ENCODE data around the gene CENPH. TPM values are rescaled to one million over a fixed set of nuclear protein-coding genes. Genes with fewer than 3 reads are reported as not detected.

Gene CENPH
- total RNA-seq, 4 donors from 2014 or later, result 1.3 to 12.4 (median 5.3) TPM; not detected in 1

DNA sequence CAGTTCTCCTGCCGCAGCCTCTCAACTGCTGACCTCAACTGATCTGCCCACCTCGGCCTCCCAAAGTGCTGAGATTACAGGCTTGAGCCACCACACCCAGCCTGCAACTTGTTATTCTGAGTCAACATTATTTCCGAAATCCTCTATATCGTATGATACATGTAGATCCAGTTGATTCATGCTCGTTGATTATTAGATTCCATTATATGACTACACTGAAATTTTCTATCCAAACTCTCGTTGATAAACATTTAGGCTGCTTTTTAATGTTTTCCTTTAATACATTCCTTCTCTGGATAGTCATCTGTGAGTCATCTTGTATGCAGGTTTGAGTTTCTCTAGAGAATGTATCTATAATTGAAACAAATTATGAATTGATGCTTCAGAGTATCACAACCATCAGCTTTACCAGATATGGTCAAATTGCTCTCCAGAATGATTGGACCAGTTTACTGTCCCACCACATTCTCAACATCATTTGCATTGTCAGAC, 49.4 kb downstream of the CENPH start:
- TF ChIP-seq, protein P1, sequence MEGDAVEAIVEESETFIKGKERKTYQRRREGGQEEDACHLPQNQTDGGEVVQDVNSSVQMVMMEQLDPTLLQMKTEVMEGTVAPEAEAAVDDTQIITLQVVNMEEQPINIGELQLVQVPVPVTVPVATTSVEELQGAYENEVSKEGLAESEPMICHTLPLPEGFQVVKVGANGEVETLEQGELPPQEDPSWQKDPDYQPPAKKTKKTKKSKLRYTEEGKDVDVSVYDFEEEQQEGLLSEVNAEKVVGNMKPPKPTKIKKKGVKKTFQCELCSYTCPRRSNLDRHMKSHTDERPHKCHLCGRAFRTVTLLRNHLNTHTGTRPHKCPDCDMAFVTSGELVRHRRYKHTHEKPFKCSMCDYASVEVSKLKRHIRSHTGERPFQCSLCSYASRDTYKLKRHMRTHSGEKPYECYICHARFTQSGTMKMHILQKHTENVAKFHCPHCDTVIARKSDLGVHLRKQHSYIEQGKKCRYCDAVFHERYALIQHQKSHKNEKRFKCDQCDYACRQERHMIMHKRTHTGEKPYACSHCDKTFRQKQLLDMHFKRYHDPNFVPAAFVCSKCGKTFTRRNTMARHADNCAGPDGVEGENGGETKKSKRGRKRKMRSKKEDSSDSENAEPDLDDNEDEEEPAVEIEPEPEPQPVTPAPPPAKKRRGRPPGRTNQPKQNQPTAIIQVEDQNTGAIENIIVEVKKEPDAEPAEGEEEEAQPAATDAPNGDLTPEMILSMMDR (IDR thresholded peaks at IDR 0.05), result no peak
- TF ChIP-seq POLR2A (IDR thresholded peaks at IDR 0.05), result no peak
- intact Hi-C loops (cut with DNase I; ENCODE audit: low total_unique reads), result no loop called here
- Histone ChIP-seq H3K4me1 (peaks cover 0 to 13% of the 10 kb centered on the region in 2 donors), H3K36me3 (no peaks in the 10 kb centered on the region), H3K27ac (no peak overlapping the region), H3K27me3 (no peaks in the 10 kb centered on the region), H3K9me3 (no peaks in the 10 kb centered on the region), H3K4me3 (no peak overlapping the region)
- no peak for DNase-seq

DNA sequence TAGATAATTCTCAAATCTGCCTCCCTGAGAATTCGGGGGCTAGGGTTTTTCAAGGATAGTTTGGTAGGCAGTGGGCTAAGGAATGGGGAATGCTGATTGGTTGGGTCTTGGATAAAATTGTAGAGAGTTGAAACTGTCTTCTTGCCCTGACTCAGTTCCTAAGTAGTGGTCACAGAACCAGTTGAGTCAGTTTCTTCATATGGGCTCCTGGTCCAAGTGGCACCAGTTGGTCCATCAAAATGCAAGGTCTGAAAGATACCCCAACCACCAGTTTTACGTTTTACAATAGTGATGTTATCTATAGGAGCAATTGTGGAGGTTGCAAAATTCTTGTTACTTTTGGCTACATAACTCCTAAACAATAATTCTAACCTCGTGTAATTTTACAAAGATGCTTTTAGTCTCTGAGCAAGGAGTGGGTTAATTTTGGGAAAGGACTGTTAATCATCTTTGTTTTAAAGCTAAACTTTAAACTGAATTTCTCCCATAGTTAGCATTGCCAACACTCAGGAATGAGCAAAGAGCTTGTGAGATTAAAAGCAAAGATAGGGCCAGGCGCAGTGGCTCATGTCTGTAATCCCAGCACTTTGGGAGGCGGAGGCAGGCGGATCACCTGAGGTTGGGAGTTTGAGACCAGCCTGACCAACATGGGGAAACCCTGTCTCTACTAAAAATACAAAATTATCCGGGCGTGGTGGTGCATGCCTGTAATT, 53.0 kb downstream of the CENPH start:
- Histone ChIP-seq H3K4me3 (no peak overlapping the region), H3K36me3 (no peaks in the 10 kb centered on the region), H3K9me3 (no peaks in the 10 kb centered on the region), H3K27ac (no peak overlapping the region), H3K4me1 (no peaks in the 10 kb centered on the region), H3K27me3 (no peaks in the 10 kb centered on the region)
- DNase-seq, result no peak
- intact Hi-C loops (cut with DNase I; ENCODE audit: low total_unique reads), result no loop called here
- TF ChIP-seq, protein P1 (IDR thresholded peaks at IDR 0.05), result no peak
- TF ChIP-seq POLR2A (IDR thresholded peaks at IDR 0.05), result no peak

GRCh38 chr5:69245031-69245430, 55.6 kb downstream of the CENPH start:
- no peak for TF ChIP-seq POLR2A (IDR thresholded peaks at IDR 0.05)
- TF ChIP-seq, protein P1 (IDR thresholded peaks at IDR 0.05), result no peak
- no peaks in the 10 kb centered on the region for H3K4me1 ChIP-seq
- no peak for DNase-seq
- no peak overlapping the region for H3K4me3 ChIP-seq
- no peak overlapping the region for H3K27ac ChIP-seq
- H3K27me3 ChIP-seq, result no peaks in the 10 kb centered on the region
- no peaks in the 10 kb centered on the region for H3K9me3 ChIP-seq
- intact Hi-C loops (cut with DNase I; ENCODE audit: low total_unique reads), result no loop called here
- H3K36me3 ChIP-seq, result no peaks in the 10 kb centered on the region

DNA sequence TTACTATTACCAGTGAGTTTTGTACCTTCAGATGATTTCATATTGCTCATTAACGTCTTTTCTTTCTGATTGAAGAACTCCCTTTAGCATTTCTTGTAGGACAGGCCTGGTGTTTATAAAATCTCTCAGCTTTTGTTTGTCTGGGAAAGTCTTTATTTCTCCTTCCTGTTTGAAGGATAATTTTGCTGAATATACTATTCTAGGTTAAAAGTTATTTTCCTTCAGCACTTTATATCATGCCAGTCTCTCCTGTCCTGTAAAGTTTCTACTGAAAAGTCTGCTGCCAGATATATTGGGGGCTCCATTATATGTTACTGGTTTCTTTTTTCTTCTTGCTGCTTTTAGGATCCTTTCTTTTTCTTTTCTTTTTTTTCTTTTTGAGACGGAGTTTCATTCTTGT, 58.6 kb downstream of the CENPH start:
- TF ChIP-seq POLR2A (IDR thresholded peaks at IDR 0.05), result no peak
- TF ChIP-seq, protein P1 (IDR thresholded peaks at IDR 0.05), result no peak

DNA sequence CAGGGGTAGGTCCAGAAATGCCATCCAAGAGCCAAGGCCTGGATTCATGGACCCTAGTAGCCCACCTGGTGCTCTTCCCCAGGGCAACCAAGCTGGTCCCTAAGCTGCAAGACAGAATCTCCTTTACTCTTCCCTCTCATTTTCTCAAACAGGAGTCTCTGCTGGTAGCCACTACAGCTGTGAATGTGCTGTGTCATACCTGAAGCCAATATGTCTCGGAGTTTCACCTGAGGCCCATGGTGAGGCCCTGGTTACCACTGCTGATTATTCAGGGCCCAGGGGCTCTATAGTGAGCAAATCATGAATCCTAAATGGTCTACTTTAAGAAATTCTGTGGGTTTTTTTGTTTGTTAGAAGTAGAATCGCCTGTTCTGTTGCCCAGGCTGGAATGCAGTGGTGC, 61.2 kb downstream of the CENPH start:
- H3K4me1 ChIP-seq, result no peaks in the 10 kb centered on the region
- H3K4me3 ChIP-seq, result no peak overlapping the region
- intact Hi-C loops (cut with DNase I; ENCODE audit: low total_unique reads), result no loop called here
- DNase-seq, result no peak
- H3K36me3 ChIP-seq, result no peaks in the 10 kb centered on the region
- no peaks in the 10 kb centered on the region for H3K9me3 ChIP-seq
- TF ChIP-seq, protein P1 (IDR thresholded peaks at IDR 0.05), result no peak
- TF ChIP-seq POLR2A (IDR thresholded peaks at IDR 0.05), result no peak
- H3K27ac ChIP-seq, result no peak overlapping the region
- H3K27me3 ChIP-seq, result no peaks in the 10 kb centered on the region

More for the DNA sequence above, 58.6 kb downstream of the CENPH start:
- Histone ChIP-seq H3K4me3 (no peak overlapping the region), H3K27ac (no peak overlapping the region), H3K27me3 (no peaks in the 10 kb centered on the region), H3K4me1 (no peaks in the 10 kb centered on the region), H3K9me3 (no peaks in the 10 kb centered on the region), H3K36me3 (no peaks in the 10 kb centered on the region)
- intact Hi-C loops (cut with DNase I; ENCODE audit: low total_unique reads), result no loop called here
- DNase-seq, result no peak

Data from uterus (tissue), 4 donors.